Gastrocnemius medialis (tissue), 4 donors: ENCODE measurements around the gene BPIFB4. TPM values are rescaled to one million over a fixed set of nuclear protein-coding genes. Genes with fewer than 3 reads are reported as not detected.

ENCODE experiments used
- ATAC-seq, 2 donors: fragments of 150-250 bp; one replicate each; pipeline ENCODE4 v1.9.1; 2016
- DNase-seq, 2 donors: peaks; one replicate each; pipeline ENCODE4 v3.0.0-alpha.2; 2019
- H3K27ac ChIP-seq, 4 donors: fragments of 200-600 bp; sonication (generic); 1 replicate in 1 of 4; 2 replicates in 3 of 4; pipeline ENCODE4 v1.5.1; 2016 to 2018; ENCODE audit warnings: mild to moderate bottlenecking in 2 of 4, moderate library complexity in 1 of 4
- H3K27me3 ChIP-seq, 3 donors: fragments of 200-600 bp; sonication (generic) in 2 of 3; 1 replicate in 1 of 3; 2 replicates in 2 of 3; pipeline versions ENCODE4 v1.5.1 to v1.6.0; 2016 to 2019; ENCODE audit warnings: mild to moderate bottlenecking in 1 of 3, moderate library complexity in 1 of 3
- H3K36me3 ChIP-seq, 2 donors: fragments of 200-600 bp; sonication (generic) in 1 of 2; one replicate each; pipeline ENCODE4 v1.5.1; 2017 to 2018
- H3K4me1 ChIP-seq, 2 donors: fragments of 200-600 bp; sonication (generic) in 1 of 2; one replicate each; pipeline ENCODE4 v1.5.1; 2016 to 2017; ENCODE audit warnings: mild to moderate bottlenecking in 2 of 2
- H3K4me3 ChIP-seq, 4 donors: fragments of 200-600 bp; sonication (generic) in 3 of 4; 1 replicate in 1 of 4; 2 replicates in 3 of 4; pipeline ENCODE4 v1.5.1; 2016 to 2019; ENCODE audit warnings: mild to moderate bottlenecking in 2 of 4
- H3K9me3 ChIP-seq, 3 donors: fragments of 200-600 bp; sonication (generic) in 2 of 3; 1 replicate in 1 of 3; 2 replicates in 2 of 3; pipeline ENCODE4 v1.5.1; 2016 to 2019
- POLR2A ChIP-seq, 2 donors: fragments of 450-650 bp; IDR thresholded peaks; one replicate each; pipeline ENCODE4 v1.6.1; 2017; ENCODE audit warnings: antibody characterized with exemption in 2 of 2, mild to moderate bottlenecking in 2 of 2, moderate library complexity in 2 of 2
- in situ Hi-C, 4 donors: fragments of 200-750 bp; cut with MboI; loops; one replicate each; pipeline versions ENCODE4 v1.15.0 to v1.8.0; 2017; ENCODE audit warnings: low sequenced_read_pairs in 4 of 4
- intact Hi-C: fragments of 100-400 bp; cut with DNase I; formaldehyde crosslinking; loops from one replicate; pipeline ENCODE4 v1.15.1; 2023; ENCODE audit warnings: low total_unique reads
- total RNA-seq, 4 donors: library from RNA; depleted of rRNA; stranded (reverse); fragments of >200 nt; gene quantifications; one replicate each; pipeline versions ENCODE4 v1.1.0 to v1.2.3, GENCODE V29; 2016
- TF ChIP-seq, protein P1 (sequence below), 5 experiments: fragments of 450-650 bp in 3 of 5; fragments of 200-600 bp in 2 of 5; sonication (generic) in 2 of 5; IDR thresholded peaks in 4 of 5; conservative IDR thresholded peaks in 1 of 5; 1 replicate in 4 of 5; 2 replicates in 1 of 5; pipeline ENCODE4 v1.5.1; 2016 to 2019; ENCODE audit warnings: antibody characterized with exemption in 5 of 5, mild to moderate bottlenecking in 3 of 5, moderate library complexity in 3 of 5

BPIFB4 gene
- total RNA-seq, 4 donors from 2014 or later: not detected

DNA sequence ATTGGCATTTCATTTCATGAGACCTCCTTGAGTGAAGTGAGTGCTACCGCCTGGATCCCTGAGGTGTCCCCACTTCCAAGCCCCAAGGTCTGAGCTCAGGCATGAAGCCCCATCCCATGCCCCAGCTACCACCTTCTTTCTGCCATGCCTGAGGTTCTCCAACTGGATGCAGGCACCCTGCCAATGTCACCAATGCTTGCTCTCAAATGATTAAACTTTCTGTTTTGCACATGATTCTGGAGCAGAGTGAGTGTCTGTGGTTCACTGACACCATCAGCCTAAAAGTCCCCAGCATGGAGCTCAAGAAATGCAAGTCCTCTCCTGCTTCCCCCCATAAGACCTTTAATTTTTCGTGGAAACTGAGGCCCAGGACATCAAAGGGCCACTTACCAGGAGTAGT, 44.8 kb downstream of the BPIFB4 start:
- DNase-seq (no peak), ATAC-seq (no peak)
- no peaks in the 10 kb centered on the region for H3K9me3 ChIP-seq
- H3K4me3 ChIP-seq: no peak overlapping the region
- in situ Hi-C loops (no loop called here), intact Hi-C loops (no loop called here)
- no peaks in the 10 kb centered on the region for H3K36me3 ChIP-seq
- peaks cover 0 to 6% (median 0%) of the 10 kb centered on the region in 3 donors for H3K27me3 ChIP-seq
- no peak overlapping the region for H3K27ac ChIP-seq
- no peak for TF ChIP-seq POLR2A (IDR thresholded peaks at IDR 0.05)
- TF ChIP-seq, protein P1, sequence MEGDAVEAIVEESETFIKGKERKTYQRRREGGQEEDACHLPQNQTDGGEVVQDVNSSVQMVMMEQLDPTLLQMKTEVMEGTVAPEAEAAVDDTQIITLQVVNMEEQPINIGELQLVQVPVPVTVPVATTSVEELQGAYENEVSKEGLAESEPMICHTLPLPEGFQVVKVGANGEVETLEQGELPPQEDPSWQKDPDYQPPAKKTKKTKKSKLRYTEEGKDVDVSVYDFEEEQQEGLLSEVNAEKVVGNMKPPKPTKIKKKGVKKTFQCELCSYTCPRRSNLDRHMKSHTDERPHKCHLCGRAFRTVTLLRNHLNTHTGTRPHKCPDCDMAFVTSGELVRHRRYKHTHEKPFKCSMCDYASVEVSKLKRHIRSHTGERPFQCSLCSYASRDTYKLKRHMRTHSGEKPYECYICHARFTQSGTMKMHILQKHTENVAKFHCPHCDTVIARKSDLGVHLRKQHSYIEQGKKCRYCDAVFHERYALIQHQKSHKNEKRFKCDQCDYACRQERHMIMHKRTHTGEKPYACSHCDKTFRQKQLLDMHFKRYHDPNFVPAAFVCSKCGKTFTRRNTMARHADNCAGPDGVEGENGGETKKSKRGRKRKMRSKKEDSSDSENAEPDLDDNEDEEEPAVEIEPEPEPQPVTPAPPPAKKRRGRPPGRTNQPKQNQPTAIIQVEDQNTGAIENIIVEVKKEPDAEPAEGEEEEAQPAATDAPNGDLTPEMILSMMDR (IDR thresholded peaks at IDR 0.05 in 4 of 5, conservative IDR thresholded peaks at IDR 0.05 in 1 of 5): no peak
- no peaks in the 10 kb centered on the region for H3K4me1 ChIP-seq

DNA sequence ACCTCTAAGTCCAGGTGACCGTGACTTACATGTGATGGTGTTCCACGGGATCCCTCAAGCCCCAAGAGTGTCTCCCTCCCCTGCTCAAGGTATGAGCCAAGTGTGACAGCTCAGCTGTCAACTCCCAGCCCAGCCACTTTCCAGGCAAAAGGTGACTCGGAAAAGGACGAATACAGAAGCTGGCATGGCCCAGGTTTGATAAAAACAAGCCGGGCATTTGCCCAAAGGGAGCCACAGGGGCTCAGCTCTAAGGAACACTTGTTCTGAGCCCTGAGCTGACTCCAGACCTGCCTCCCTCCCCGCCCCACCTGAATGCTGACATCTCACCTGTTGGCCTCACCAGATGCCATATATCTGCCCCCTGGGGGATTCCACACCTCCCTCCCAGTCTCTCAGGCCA, 45.6 kb downstream of the BPIFB4 start:
- DNase-seq: no peak
- H3K4me1 ChIP-seq: no peaks in the 10 kb centered on the region
- peaks cover 0 to 6% (median 0%) of the 10 kb centered on the region in 3 donors for H3K27me3 ChIP-seq
- H3K4me3 ChIP-seq: no peak overlapping the region
- no peaks in the 10 kb centered on the region for H3K36me3 ChIP-seq
- intact Hi-C loops: no loop called here
- TF ChIP-seq, protein P1 (IDR thresholded peaks at IDR 0.05 in 4 of 5, conservative IDR thresholded peaks at IDR 0.05 in 1 of 5): no peak
- no peak overlapping the region for H3K27ac ChIP-seq
- ATAC-seq: no peak
- no peaks in the 10 kb centered on the region for H3K9me3 ChIP-seq
- in situ Hi-C loops: no loop called here

DNA sequence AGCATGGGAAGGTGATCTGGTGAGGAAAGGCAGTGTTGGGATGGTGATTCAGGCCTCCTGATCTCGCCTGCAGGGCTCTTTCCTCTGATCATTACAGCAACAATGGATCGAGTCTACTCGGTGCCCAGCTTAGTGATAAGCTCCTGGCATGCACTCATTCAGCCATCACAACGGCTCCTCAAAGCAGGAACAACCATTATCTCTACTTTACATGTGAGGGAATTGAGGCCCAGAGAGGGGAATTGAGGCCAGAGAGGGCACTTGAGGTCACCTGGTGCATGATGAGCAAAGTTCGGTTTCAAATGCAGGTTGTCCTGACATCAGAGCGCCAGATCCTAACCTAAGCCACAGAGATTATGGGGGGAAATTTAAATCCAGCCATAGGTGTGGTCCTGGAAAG, 46.5 kb downstream of the BPIFB4 start:
- Histone ChIP-seq H3K27me3 (peaks cover 0 to 6% (median 0%) of the 10 kb centered on the region in 3 donors), H3K27ac (no peak overlapping the region), H3K4me1 (peaks cover 0 to 4% of the 10 kb centered on the region in 2 donors), H3K9me3 (no peaks in the 10 kb centered on the region), H3K4me3 (no peak overlapping the region), H3K36me3 (no peaks in the 10 kb centered on the region)
- in situ Hi-C loops (no loop called here), intact Hi-C loops (no loop called here)
- ATAC-seq: no peak
- TF ChIP-seq, protein P1 (IDR thresholded peaks at IDR 0.05 in 4 of 5, conservative IDR thresholded peaks at IDR 0.05 in 1 of 5): no peak
- TF ChIP-seq POLR2A (IDR thresholded peaks at IDR 0.05): no peak
- DNase-seq: no peak

DNA sequence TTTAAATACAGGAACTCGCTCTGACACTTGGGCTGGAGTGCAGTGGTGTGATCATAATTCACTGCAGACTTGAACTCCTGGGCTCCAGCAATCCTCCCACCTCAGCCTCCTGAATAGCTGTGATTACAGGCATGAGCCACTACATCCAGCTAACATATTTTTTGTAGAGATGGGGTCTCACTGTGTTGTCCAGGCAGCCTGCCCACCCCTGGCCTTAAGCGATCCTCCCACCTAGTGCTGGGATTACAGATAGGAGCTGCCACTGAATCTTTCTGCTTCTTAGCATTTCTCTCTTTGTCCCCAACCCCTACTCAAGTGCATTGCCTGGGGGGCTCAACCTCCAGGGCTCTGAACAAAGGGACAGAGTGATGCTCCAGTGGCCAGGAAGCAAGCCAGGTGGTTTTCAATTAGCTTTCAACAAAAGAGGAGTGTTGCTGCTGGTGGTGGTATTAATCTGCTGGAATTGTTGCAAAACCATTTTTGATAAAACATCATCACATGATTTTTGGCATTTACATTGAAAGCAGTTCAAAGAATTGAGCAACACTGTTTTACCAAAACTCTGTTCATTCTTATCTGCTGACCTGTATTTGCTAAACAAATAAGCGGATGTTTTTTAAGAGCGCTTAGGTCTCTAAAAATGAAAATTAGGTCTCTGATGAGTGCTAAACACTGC, 48.1 kb downstream of the BPIFB4 start:
- Histone ChIP-seq H3K9me3 (no peaks in the 10 kb centered on the region), H3K36me3 (no peaks in the 10 kb centered on the region), H3K4me1 (peaks cover 0 to 4% of the 10 kb centered on the region in 2 donors), H3K27ac (no peak overlapping the region), H3K27me3 (peaks cover 0 to 6% (median 0%) of the 10 kb centered on the region in 3 donors), H3K4me3 (no peak overlapping the region)
- intact Hi-C loops (no loop called here), in situ Hi-C loops (no loop called here)
- TF ChIP-seq, protein P1 (IDR thresholded peaks at IDR 0.05 in 4 of 5, conservative IDR thresholded peaks at IDR 0.05 in 1 of 5): no peak
- no peak for TF ChIP-seq POLR2A (IDR thresholded peaks at IDR 0.05)
- ATAC-seq (no peak), DNase-seq (no peak)
